Prostate gland (tissue), 2 donors: ENCODE results near the gene CFTR.

Experiments
- POLR2A ChIP-seq: fragments of 450-650 bp; IDR thresholded peaks from one replicate; pipeline ENCODE4 v1.6.1; 2016; ENCODE audit warnings: antibody characterized with exemption, mild to moderate bottlenecking
- TF ChIP-seq, protein P1 (sequence below), 4 experiments: fragments of 200-600 bp in 2 of 4; fragments of 450-650 bp in 2 of 4; sonication (generic) in 2 of 4; IDR thresholded peaks; 1 replicate in 3 of 4; 2 replicates in 1 of 4; pipeline ENCODE4 v1.5.1; 2016 to 2019; ENCODE audit warnings: antibody characterized with exemption in 4 of 4, mild to moderate bottlenecking in 2 of 4, moderate library complexity in 2 of 4

DNA sequence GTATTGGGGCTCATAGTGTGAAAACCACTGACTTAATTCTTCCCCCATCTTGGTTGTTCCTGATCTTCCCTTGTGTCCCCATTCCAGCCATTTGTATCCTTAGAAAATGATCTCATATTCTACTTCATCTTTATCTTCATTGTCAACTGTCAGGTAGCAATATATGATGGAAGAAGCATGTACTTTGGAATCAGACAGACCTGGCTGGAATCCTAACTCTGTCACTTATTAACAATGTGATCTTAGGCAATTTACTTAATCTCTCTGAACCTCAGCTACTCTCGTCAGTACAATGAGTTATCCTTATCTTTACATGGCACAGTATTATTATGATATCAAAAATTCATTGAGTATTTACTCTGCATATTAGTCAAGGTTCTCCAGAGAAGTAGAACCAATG is 10.1 kb downstream of the CFTR start:
- TF ChIP-seq, protein P1, sequence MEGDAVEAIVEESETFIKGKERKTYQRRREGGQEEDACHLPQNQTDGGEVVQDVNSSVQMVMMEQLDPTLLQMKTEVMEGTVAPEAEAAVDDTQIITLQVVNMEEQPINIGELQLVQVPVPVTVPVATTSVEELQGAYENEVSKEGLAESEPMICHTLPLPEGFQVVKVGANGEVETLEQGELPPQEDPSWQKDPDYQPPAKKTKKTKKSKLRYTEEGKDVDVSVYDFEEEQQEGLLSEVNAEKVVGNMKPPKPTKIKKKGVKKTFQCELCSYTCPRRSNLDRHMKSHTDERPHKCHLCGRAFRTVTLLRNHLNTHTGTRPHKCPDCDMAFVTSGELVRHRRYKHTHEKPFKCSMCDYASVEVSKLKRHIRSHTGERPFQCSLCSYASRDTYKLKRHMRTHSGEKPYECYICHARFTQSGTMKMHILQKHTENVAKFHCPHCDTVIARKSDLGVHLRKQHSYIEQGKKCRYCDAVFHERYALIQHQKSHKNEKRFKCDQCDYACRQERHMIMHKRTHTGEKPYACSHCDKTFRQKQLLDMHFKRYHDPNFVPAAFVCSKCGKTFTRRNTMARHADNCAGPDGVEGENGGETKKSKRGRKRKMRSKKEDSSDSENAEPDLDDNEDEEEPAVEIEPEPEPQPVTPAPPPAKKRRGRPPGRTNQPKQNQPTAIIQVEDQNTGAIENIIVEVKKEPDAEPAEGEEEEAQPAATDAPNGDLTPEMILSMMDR (IDR thresholded peaks at IDR 0.05), result no peak
- TF ChIP-seq POLR2A, result no peak
